Measurements from ENCODE around the gene CCDC33.
A peak's percentile ranks its signal among the peaks of the same experiment; 100 is the strongest.

The CCDC33 gene

DNA sequence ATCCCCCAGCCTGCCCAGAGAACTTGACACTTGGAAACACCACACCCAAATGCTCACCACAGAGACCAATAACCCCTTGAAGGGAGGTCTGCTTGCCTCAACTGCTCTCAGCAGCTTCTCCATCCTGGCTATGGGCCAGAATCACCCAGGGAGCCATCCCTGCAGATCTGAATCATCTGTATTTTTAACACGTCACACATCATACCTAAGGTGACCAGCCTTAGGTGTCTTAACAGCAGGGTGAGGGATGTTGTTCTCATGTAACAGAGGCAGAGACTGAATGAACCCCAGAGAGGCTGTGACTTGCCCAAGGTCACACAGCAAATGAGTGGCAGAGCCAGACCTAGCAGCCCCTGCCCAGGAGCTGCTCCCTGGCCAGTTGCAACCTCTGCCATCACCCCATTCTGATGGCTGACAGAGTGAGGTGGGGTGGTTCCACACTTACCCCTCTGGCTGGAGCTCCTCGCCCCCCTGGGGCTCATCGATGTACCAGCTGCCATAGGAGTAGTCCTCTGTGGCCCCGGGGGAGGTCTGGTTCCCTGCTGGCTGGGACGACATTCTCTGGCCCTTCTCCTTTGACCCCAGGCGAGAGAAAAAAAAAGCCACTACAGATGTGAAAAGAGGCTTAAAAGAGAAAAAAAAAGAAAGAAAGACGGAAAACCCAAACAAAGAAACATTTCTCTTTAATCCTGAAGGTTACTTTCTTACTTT is 34.3 kb upstream of the CCDC33 start:
- Histone ChIP-seq H3K36me3 (ENCODE audit: control insufficient read depth in 1 of 2, insufficient read depth in 2 of 2, low read depth in 1 of 2, low read length in 2 of 2) (peaks cover 0 to 7% of the 10 kb centered on the region in 2 experiments), H2BK5ac (ENCODE audit: low read depth, low read length, poor library complexity, severe bottlenecking) (no peak overlapping the region), H3K9me3 (ENCODE audit: control insufficient read depth, low read length) (no peaks in the 10 kb centered on the region), H3K4me3 (ENCODE audit: insufficient read depth in 1 of 2, low read depth in 1 of 2, low read length in 2 of 2) (no peak overlapping the region), H3K79me1 (replicated peaks; ENCODE audit: low read length, poor library complexity, severe bottlenecking) (peaks cover 7% of the 10 kb centered on the region), H3K27me3 (ENCODE audit: control insufficient read depth in 1 of 2, insufficient read depth in 1 of 2, low read length in 2 of 2) (peaks cover 0 to 8% of the 10 kb centered on the region in 2 experiments), H4K91ac (ENCODE audit: low read length) (peak overlapping the region; percentile 77), H3K27ac (ENCODE audit: low read length, poor library complexity, severe bottlenecking) (peak overlapping the region; percentile 8), H3K18ac (ENCODE audit: low read depth in 1 of 2, low read length in 2 of 2) (peak overlapping the region; percentile 60 to 88), H3K23ac (ENCODE audit: low read length in 2 of 2) (no peak overlapping the region), H3K4me1 (ENCODE audit: control insufficient read depth, insufficient read depth, low read depth, low read length) (peaks cover 81% of the 10 kb centered on the region), H2BK15ac (ENCODE audit: low read depth, poor library complexity, severe bottlenecking) (peak overlapping the region; percentile 99), H2AK5ac (ENCODE audit: low read length, severe bottlenecking) (peak overlapping the region; percentile 73), H2AFZ (ENCODE audit: low read depth, low read length) (no peak overlapping the region), H4K8ac (ENCODE audit: low read length) (peak overlapping the region; percentile 21), H3K4me2 (ENCODE audit: low read length, poor library complexity, severe bottlenecking) (peak overlapping the region; percentile 39), H3K14ac (ENCODE audit: low read length in 2 of 2) (peak overlapping the region in 1 of 2 experiments; percentile 90), H3K4ac (ENCODE audit: low read depth in 1 of 2, low read length in 2 of 2) (peak overlapping the region; percentile 73 to 83), H3K9ac (ENCODE audit: low read length) (no peak overlapping the region), H2BK12ac (ENCODE audit: low read length in 2 of 2) (peak overlapping the region; percentile 51 to 91), H2BK120ac (ENCODE audit: low read depth, low read length) (peak overlapping the region; percentile 84)
- WGBS, result 17% methylated on average over 5 of the region's 7 CpGs
- peak; percentile 41 for DNase-seq

DNA sequence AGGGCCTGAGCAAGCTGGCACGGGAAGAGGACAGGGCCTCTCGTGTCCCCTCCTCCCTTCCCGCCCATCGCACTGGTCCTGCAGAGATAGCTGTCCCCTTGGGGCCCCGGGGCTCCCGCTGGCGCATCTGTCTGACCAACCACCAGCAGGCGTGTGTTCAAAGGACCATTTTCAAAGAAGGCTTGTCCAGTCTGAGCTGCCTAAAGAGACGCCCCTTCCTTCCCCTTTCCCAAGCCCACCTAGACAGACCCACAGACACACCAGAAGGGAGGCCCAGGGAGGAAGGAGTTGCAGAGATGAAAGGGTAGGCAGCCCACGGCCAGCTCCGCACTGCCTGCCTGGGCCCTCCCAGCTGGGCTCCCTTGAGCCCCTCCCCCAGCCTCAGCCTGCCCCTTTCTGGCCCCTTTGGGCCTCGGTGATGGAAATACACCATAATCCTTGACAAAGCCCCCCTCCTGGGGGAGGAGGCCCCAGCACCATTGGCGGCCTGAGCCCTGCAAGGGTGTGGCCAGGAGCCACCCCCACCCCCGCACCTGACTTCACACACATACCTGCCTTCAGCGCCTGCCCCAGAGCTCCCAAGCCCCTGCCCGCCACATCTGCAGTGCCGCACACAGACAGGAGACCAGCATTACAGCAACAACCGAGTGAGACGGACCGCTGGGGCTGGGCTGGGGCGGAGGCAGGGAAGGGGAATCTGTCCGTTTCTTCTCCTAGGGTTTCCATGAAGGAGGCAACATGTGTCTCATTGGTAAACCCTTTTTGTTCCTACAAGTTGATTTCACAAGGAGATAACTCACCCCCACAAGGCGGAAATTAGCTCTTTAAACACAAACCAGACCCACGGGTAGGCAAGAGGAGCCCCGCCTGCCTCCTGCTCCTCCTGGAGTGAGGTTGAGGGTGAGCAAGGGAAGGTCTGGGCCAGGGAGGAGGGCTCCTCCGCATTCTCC is 33.4 kb upstream of the CCDC33 start, which contains the start of gene STRA6:
Gene STRA6, minus strand, starts transcription at position 336 of the 950 bp plus-strand sequence. CDS start 520 bp downstream, outside the sequence.
- peak; percentile 94 for DNase-seq

DNA sequence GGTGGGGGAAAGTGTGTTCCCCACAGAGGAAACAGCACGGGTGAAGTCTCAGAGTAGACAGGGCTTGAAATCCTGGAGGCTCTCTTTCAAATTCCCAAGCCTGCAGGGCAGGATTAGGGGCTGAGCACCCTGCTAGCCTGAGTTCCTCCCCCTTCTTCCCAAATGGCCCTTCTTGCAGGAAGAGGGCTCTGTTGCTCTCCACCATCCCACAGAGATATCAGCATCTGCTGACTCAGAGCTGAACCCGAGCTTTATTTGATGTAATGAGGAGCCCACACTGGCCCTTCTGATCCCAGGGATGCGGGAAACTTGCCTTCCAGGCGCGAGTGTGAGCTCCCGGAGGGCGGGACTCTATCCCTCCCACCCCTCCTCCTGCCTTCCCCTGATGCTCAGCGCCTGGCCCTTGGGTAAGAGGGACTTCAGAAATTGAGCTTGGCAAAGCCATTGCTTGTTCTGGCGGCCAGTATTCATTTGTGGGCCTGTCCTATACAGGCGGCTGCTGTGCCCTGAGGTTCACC is 32.2 kb upstream of the CCDC33 start:
- 19% methylated on average over 10 of the region's 10 CpGs for WGBS
- Histone ChIP-seq H3K27ac (ENCODE audit: low read length, poor library complexity, severe bottlenecking) (no peak overlapping the region), H2AFZ (ENCODE audit: low read depth, low read length) (no peak overlapping the region), H3K23ac (ENCODE audit: low read length in 2 of 2) (no peak overlapping the region), H2AK5ac (ENCODE audit: low read length, severe bottlenecking) (peak overlapping the region; percentile 46), H2BK15ac (ENCODE audit: low read depth, poor library complexity, severe bottlenecking) (peak overlapping the region; percentile 75), H3K79me1 (replicated peaks; ENCODE audit: low read length, poor library complexity, severe bottlenecking) (peaks cover 5% of the 10 kb centered on the region), H3K4me2 (ENCODE audit: low read length, poor library complexity, severe bottlenecking) (no peak overlapping the region), H3K4me3 (ENCODE audit: insufficient read depth in 1 of 2, low read depth in 1 of 2, low read length in 2 of 2) (no peak overlapping the region), H2BK120ac (ENCODE audit: low read depth, low read length) (no peak overlapping the region), H3K18ac (ENCODE audit: low read depth in 1 of 2, low read length in 2 of 2) (peak overlapping the region; percentile 67 to 94), H4K91ac (ENCODE audit: low read length) (peak overlapping the region; percentile 28), H3K27me3 (ENCODE audit: control insufficient read depth in 1 of 2, insufficient read depth in 1 of 2, low read length in 2 of 2) (peaks cover 0 to 21% of the 10 kb centered on the region in 2 experiments), H3K14ac (ENCODE audit: low read length in 2 of 2) (no peak overlapping the region), H4K8ac (ENCODE audit: low read length) (peak overlapping the region; percentile 66), H3K9ac (ENCODE audit: low read length) (no peak overlapping the region), H3K4me1 (ENCODE audit: control insufficient read depth, insufficient read depth, low read depth, low read length) (peaks cover 86% of the 10 kb centered on the region), H2BK12ac (ENCODE audit: low read length in 2 of 2) (peak overlapping the region; percentile 27 to 38), H3K9me3 (ENCODE audit: control insufficient read depth, low read length) (no peaks in the 10 kb centered on the region), H3K36me3 (ENCODE audit: control insufficient read depth in 1 of 2, insufficient read depth in 2 of 2, low read depth in 1 of 2, low read length in 2 of 2) (no peaks in the 10 kb centered on the region), H3K4ac (ENCODE audit: low read depth in 1 of 2, low read length in 2 of 2) (peak overlapping the region in 1 of 2 experiments; percentile 33), H2BK5ac (ENCODE audit: low read depth, low read length, poor library complexity, severe bottlenecking) (no peak overlapping the region)
- DNase-seq, result peak; percentile 77

More for the DNA sequence above, 33.4 kb upstream of the CCDC33 start, which contains the start of gene STRA6:
- Histone ChIP-seq H3K4me2 (ENCODE audit: low read length, poor library complexity, severe bottlenecking) (peak within 1 kb of the TSS; percentile 39), H3K4me3 (ENCODE audit: insufficient read depth in 1 of 2, low read depth in 1 of 2, low read length in 2 of 2) (peak within 1 kb of the TSS in 1 of 2 experiments; percentile 17), H3K27ac (ENCODE audit: low read length, poor library complexity, severe bottlenecking) (peak within 1 kb of the TSS; percentile 44), H3K23ac (ENCODE audit: low read length in 2 of 2) (no peak within 1 kb of the TSS), H3K4me1 (ENCODE audit: control insufficient read depth, insufficient read depth, low read depth, low read length) (peaks cover 81% of the 10 kb centered on the region), H4K8ac (ENCODE audit: low read length) (peak within 1 kb of the TSS; percentile 78), H2AFZ (ENCODE audit: low read depth, low read length) (no peak within 1 kb of the TSS), H3K4ac (ENCODE audit: low read depth in 1 of 2, low read length in 2 of 2) (peak within 1 kb of the TSS; percentile 76 to 83), H4K91ac (ENCODE audit: low read length) (peak within 1 kb of the TSS; percentile 93), H2BK15ac (ENCODE audit: low read depth, poor library complexity, severe bottlenecking) (peak within 1 kb of the TSS; percentile 99), H2BK5ac (ENCODE audit: low read depth, low read length, poor library complexity, severe bottlenecking) (peak within 1 kb of the TSS; percentile 61), H2BK120ac (ENCODE audit: low read depth, low read length) (peak within 1 kb of the TSS; percentile 84), H3K36me3 (ENCODE audit: control insufficient read depth in 1 of 2, insufficient read depth in 2 of 2, low read depth in 1 of 2, low read length in 2 of 2) (peaks cover 0 to under 1% of the 10 kb centered on the region in 2 experiments), H3K27me3 (ENCODE audit: control insufficient read depth in 1 of 2, insufficient read depth in 1 of 2, low read length in 2 of 2) (peaks cover 0 to 14% of the 10 kb centered on the region in 2 experiments), H3K9me3 (ENCODE audit: control insufficient read depth, low read length) (no peaks in the 10 kb centered on the region), H3K18ac (ENCODE audit: low read depth in 1 of 2, low read length in 2 of 2) (peak within 1 kb of the TSS; percentile 88 to 94), H3K79me1 (replicated peaks; ENCODE audit: low read length, poor library complexity, severe bottlenecking) (peaks cover 5% of the 10 kb centered on the region), H2BK12ac (ENCODE audit: low read length in 2 of 2) (peak within 1 kb of the TSS; percentile 85 to 91), H3K9ac (ENCODE audit: low read length) (no peak within 1 kb of the TSS), H3K14ac (ENCODE audit: low read length in 2 of 2) (peak within 1 kb of the TSS in 1 of 2 experiments; percentile 90), H2AK5ac (ENCODE audit: low read length, severe bottlenecking) (peak within 1 kb of the TSS; percentile 89)
- WGBS, result 2% methylated on average over 20 of the region's 26 CpGs
